Uterus (tissue), 2 donors: ENCODE data around the gene KCNMA1.

Experiments
- CTCF ChIP-seq, 4 experiments: fragments of 200-600 bp in 2 of 4; fragments of 450-650 bp in 2 of 4; sonication (generic) in 2 of 4; IDR thresholded peaks; one replicate each; pipeline ENCODE4 v1.5.1; 2016 to 2019; ENCODE audit warnings: antibody characterized with exemption in 4 of 4, mild to moderate bottlenecking in 2 of 4, moderate library complexity in 1 of 4
- POLR2A ChIP-seq, 2 donors: fragments of 450-650 bp; IDR thresholded peaks; one replicate each; pipeline ENCODE4 v1.6.1; 2016; ENCODE audit warnings: antibody characterized with exemption in 2 of 2, mild to moderate bottlenecking in 1 of 2, moderate library complexity in 1 of 2

DNA sequence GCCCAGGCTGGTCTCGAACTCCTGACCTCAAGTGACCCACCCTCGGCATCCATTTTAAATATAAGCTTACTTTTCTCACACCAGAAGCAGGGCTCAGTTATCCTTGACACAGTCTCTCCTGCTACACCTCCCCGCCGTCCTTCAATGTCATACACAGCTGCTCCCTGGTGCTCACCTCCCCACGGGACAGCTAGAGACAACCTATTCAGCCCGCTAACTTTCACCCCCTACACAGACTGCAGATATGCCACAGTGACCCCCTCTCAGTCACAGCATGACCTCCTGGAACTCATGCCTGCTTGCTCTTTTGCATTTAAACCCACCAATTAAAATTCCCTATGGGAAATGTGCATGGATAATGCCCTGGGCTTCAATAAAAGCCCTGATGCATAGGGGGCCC lies 44.2 kb upstream of the KCNMA1 start:
- no peak for TF ChIP-seq CTCF (IDR thresholded peaks at IDR 0.05)
- no peak for TF ChIP-seq POLR2A (IDR thresholded peaks at IDR 0.05)
